Astrocyte (in vitro differentiated cells and primary cell): ENCODE data around the gene LMO1.

Experiments
- EZH2 ChIP-seq: IDR thresholded peaks from 2 replicates; pipeline ENCODE4 v1.6.1; 2012; ENCODE audit warnings: mild to moderate bottlenecking, low read length, inconsistent platforms; ENCODE audit not compliant: insufficient read depth
- TF ChIP-seq, protein P1 (sequence below): IDR thresholded peaks from 2 replicates; pipeline ENCODE4 v1.5.1; 2011; ENCODE audit warnings: low read depth, mild to moderate bottlenecking, inconsistent platforms, low read length, moderate library complexity; ENCODE audit not compliant: insufficient read depth

DNA sequence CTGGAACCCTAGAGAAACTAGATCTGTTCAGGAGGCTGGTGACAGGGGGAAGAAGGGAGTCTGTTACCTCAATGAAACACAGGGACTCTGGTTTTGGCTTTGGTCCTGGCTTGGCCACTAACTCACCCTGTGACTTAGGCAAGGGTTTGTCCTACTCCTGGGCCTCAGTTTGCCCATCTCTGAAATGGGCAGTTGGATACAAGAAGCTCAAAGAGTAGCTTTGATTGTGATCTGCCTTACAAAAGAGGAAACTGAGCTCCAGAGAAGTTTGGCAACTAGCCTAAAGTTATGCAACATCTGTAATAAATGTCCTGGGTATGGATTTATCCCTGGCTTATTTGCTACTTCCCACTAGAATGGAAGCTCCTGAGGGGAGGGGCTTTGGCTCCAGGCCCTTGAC, 24.0 kb upstream of the LMO1 start:
- TF ChIP-seq, protein P1, sequence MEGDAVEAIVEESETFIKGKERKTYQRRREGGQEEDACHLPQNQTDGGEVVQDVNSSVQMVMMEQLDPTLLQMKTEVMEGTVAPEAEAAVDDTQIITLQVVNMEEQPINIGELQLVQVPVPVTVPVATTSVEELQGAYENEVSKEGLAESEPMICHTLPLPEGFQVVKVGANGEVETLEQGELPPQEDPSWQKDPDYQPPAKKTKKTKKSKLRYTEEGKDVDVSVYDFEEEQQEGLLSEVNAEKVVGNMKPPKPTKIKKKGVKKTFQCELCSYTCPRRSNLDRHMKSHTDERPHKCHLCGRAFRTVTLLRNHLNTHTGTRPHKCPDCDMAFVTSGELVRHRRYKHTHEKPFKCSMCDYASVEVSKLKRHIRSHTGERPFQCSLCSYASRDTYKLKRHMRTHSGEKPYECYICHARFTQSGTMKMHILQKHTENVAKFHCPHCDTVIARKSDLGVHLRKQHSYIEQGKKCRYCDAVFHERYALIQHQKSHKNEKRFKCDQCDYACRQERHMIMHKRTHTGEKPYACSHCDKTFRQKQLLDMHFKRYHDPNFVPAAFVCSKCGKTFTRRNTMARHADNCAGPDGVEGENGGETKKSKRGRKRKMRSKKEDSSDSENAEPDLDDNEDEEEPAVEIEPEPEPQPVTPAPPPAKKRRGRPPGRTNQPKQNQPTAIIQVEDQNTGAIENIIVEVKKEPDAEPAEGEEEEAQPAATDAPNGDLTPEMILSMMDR, result no peak
- TF ChIP-seq EZH2, result no peak
